22Rv1 (cell line): ENCODE data around the gene PDGFA.

ENCODE experiments used
- CTCF ChIP-seq: fragments of 450-650 bp; IDR thresholded peaks from 2 replicates; pipeline ENCODE4 v1.5.1; 2017; ENCODE audit warnings: mild to moderate bottlenecking
- ZFX ChIP-seq: fragments of 450-650 bp; IDR thresholded peaks from 2 replicates; pipeline ENCODE4 v1.6.1; 2017; ENCODE audit warnings: antibody characterized with exemption, borderline replicate concordance

GRCh38 chr7:520503-521161 is 986 bp upstream of the PDGFA start:
- TF ChIP-seq CTCF: peak; percentile 36; the same call in 1 of the 2 replicates
- no peak for TF ChIP-seq ZFX
